CD8-positive, alpha-beta memory T cell (primary cell): ENCODE data around the gene EMX1. TPM values are rescaled to one million over a fixed set of nuclear protein-coding genes. Genes with fewer than 3 reads are reported as not detected.

ENCODE experiments used
- CTCF ChIA-PET: fragments of 350-600 bp; sonication (Branson Sonifier 250); formaldehyde crosslinking; loops from one replicate; lab custom pipeline; 2021; ENCODE audit warnings: antibody characterized with exemption; lab: Charles Lee
- POLR2A ChIA-PET: fragments of 350-600 bp; sonication (Branson Sonifier 250); formaldehyde crosslinking; loops from one replicate; lab custom pipeline; 2021; ENCODE audit warnings: antibody characterized with exemption; lab: Charles Lee
- DNase-seq, 5 donors: peaks; one replicate each; pipeline versions ENCODE4 v3.0.0 to v3.0.0-alpha.2; 2020 to 2022; ENCODE audit warnings: mixed read lengths in 1 of 5
- H3K27ac ChIP-seq: one replicate; pipeline ENCODE4 v1.7.0; 2013; ENCODE audit warnings: low read depth, mild to moderate bottlenecking, low read length, moderate library complexity
- H3K27me3 ChIP-seq: 2 replicates; pipeline ENCODE4 v1.7.0; 2013; ENCODE audit warnings: low read length, mild to moderate bottlenecking; ENCODE audit not compliant: insufficient read depth, poor library complexity, severe bottlenecking
- H3K36me3 ChIP-seq: 2 replicates; pipeline ENCODE4 v1.7.0; 2013; ENCODE audit warnings: mild to moderate bottlenecking, low read length, moderate library complexity; ENCODE audit not compliant: insufficient read depth
- H3K4me1 ChIP-seq: 2 replicates; pipeline ENCODE4 v1.7.0; 2013; ENCODE audit warnings: mild to moderate bottlenecking, low read length, moderate library complexity; ENCODE audit not compliant: insufficient read depth
- H3K4me3 ChIP-seq: 2 replicates; pipeline ENCODE4 v1.7.0; 2013; ENCODE audit warnings: mild to moderate bottlenecking, low read length
- H3K9me3 ChIP-seq: 2 replicates; pipeline ENCODE4 v1.7.0; 2013; ENCODE audit warnings: mild to moderate bottlenecking, low read length
- H3K27ac Mint-ChIP-seq, 8 donors: one replicate each; pipeline ENCODE4 v1.8.0; 2020 to 2021; ENCODE audit warnings: mixed read lengths in 8 of 8, mild to moderate bottlenecking in 6 of 8, inconsistent platforms in 3 of 8, moderate library complexity in 3 of 8
- H3K27me3 Mint-ChIP-seq, 2 donors: one replicate each; pipeline ENCODE4 v1.8.0; 2020 to 2021; ENCODE audit warnings: mixed read lengths in 2 of 2, mild to moderate bottlenecking in 1 of 2, moderate library complexity in 1 of 2
- H3K36me3 Mint-ChIP-seq, 3 donors: one replicate each; pipeline ENCODE4 v1.8.0; 2020 to 2021; ENCODE audit warnings: mixed read lengths in 3 of 3, inconsistent platforms in 1 of 3, mild to moderate bottlenecking in 1 of 3
- H3K4me1 Mint-ChIP-seq, 3 donors: one replicate each; pipeline ENCODE4 v1.8.0; 2020 to 2021; ENCODE audit warnings: mixed read lengths in 3 of 3, inconsistent platforms in 1 of 3, mild to moderate bottlenecking in 1 of 3
- H3K4me3 Mint-ChIP-seq, 7 donors: one replicate each; pipeline ENCODE4 v1.8.0; 2020 to 2021; ENCODE audit warnings: mixed read lengths in 7 of 7, mild to moderate bottlenecking in 6 of 7, moderate library complexity in 4 of 7, inconsistent platforms in 2 of 7
- H3K9me3 Mint-ChIP-seq, 5 donors: one replicate each; pipeline ENCODE4 v1.8.0; 2020 to 2022; ENCODE audit warnings: mixed read lengths in 5 of 5, mild to moderate bottlenecking in 3 of 5, moderate library complexity in 2 of 5, inconsistent platforms in 1 of 5
- polyA plus RNA-seq: library from polyadenylated mRNA; unstranded; fragments of 300-500 nt; fragmentation: Illumina TruSeq; gene quantifications from one replicate; pipeline ENCODE4 v1.2.3, GENCODE V29; 2021
- total RNA-seq, 2 experiments: library from RNA; stranded (reverse); gene quantifications; one replicate each; pipeline ENCODE4 v1.2.3, GENCODE V29; 2021

The EMX1 gene
- total and polyA plus RNA-seq, 3 experiments from 2014 or later = 0.57 to 0.82 TPM; not detected in 1

GRCh38 chr2:72931280-72931910 is 14.1 kb downstream of the EMX1 start:
- Mint-ChIP-seq H3K4me3 (no peak overlapping the region), H3K36me3 (no peaks in the 10 kb centered on the region), H3K27ac (no peak overlapping the region), H3K27me3 (peaks cover 4 to 19% of the 10 kb centered on the region in 2 donors), H3K9me3 (no peaks in the 10 kb centered on the region), H3K4me1 (peaks cover 0 to under 1% (median 0%) of the 10 kb centered on the region in 3 donors)
- Histone ChIP-seq H3K36me3 (no peaks in the 10 kb centered on the region), H3K4me3 (no peak overlapping the region), H3K4me1 (no peaks in the 10 kb centered on the region), H3K9me3 (no peaks in the 10 kb centered on the region), H3K27me3 (peaks cover 23% of the 10 kb centered on the region), H3K27ac (no peak overlapping the region)
- DNase-seq = peak in 1 of 5 donors; percentile 28
- ChIA-PET CTCF (no interaction called here), POLR2A (no interaction called here)

DNA sequence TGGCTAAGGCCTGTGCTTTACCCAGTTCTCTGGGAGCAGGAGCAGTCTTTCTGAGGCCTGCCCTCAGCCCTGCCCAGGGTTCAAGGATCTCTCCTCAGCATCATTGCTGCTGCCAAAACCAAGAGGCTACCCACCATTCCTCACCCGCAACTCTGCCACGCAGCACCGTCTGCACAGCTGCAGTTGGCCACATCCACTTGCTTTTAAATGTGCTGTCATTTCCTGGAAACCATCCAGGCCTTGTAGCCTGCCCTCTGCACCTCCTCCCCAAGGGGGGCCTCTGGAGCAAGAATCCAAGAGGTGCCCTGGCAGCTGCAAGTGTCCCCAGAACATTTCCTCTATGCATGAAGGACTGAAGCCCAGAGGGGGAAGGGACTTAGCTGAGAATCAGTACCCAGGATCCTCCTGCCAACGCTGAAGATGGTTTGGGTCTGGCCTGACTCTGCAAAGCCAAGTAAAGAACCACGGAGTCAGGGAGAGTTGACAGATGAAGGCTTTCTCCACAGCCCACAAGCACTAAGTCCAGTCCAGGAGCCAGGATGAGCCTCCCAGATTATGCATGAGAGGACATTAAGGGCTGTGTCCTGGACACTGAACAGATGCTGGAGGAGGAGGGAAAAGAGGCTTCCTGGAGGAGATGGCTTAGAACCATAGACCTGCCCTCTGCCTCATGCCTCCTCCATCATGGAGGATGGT is 14.9 kb downstream of the EMX1 start:
- Histone ChIP-seq H3K27ac (no peak overlapping the region), H3K27me3 (peaks cover 15% of the 10 kb centered on the region), H3K4me1 (no peaks in the 10 kb centered on the region), H3K9me3 (no peaks in the 10 kb centered on the region), H3K4me3 (no peak overlapping the region), H3K36me3 (no peaks in the 10 kb centered on the region)
- no peak overlapping the region for H3K4me3 Mint-ChIP-seq
- peak in 1 of 5 donors; percentile 34 for DNase-seq
- no peak overlapping the region for H3K27ac Mint-ChIP-seq
- no peaks in the 10 kb centered on the region for H3K9me3 Mint-ChIP-seq
- ChIA-PET POLR2A (no interaction called here), CTCF (no interaction called here)
- peaks cover 4 to 19% of the 10 kb centered on the region in 2 donors for H3K27me3 Mint-ChIP-seq
- no peaks in the 10 kb centered on the region for H3K36me3 Mint-ChIP-seq
- H3K4me1 Mint-ChIP-seq = no peaks in the 10 kb centered on the region

DNA sequence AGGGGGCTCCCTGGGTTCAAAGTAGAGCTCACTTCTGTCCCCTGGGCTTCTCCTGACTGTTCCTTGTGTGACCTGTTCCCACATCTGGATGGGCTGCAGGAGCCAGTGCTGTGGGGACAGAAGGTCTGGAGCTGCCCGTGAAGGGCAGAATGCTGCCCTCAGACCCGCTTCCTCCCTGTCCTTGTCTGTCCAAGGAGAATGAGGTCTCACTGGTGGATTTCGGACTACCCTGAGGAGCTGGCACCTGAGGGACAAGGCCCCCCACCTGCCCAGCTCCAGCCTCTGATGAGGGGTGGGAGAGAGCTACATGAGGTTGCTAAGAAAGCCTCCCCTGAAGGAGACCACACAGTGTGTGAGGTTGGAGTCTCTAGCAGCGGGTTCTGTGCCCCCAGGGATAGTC is 15.5 kb downstream of the EMX1 start:
- no peaks in the 10 kb centered on the region for H3K9me3 ChIP-seq
- POLR2A ChIA-PET = no interaction called here

GRCh38 chr2:72933207-72933606 is 15.9 kb downstream of the EMX1 start:
- peaks cover 10% of the 10 kb centered on the region for H3K27me3 ChIP-seq
- Mint-ChIP-seq H3K27ac (no peak overlapping the region), H3K27me3 (peaks cover 4 to 22% of the 10 kb centered on the region in 2 donors), H3K36me3 (no peaks in the 10 kb centered on the region), H3K4me3 (no peak overlapping the region), H3K4me1 (no peaks in the 10 kb centered on the region), H3K9me3 (no peaks in the 10 kb centered on the region)
- no peak overlapping the region for H3K27ac ChIP-seq
- peak in 1 of 5 donors; percentile 17 for DNase-seq
- POLR2A ChIA-PET = no interaction called here
- no peaks in the 10 kb centered on the region for H3K4me1 ChIP-seq
- no peaks in the 10 kb centered on the region for H3K9me3 ChIP-seq
- CTCF ChIA-PET = interaction anchor here (1.0 kb wide), 1 partner anchor 40 kb away, joined by 3 read pairs; no protein-coding TSS in a partner anchor
- no peaks in the 10 kb centered on the region for H3K36me3 ChIP-seq
- no peak overlapping the region for H3K4me3 ChIP-seq

More for the DNA sequence above, 15.5 kb downstream of the EMX1 start:
- H3K36me3 Mint-ChIP-seq = no peaks in the 10 kb centered on the region
- H3K27me3 Mint-ChIP-seq = peaks cover 4 to 19% of the 10 kb centered on the region in 2 donors
- H3K4me3 Mint-ChIP-seq = no peak overlapping the region
- Histone ChIP-seq H3K27ac (no peak overlapping the region), H3K36me3 (no peaks in the 10 kb centered on the region), H3K4me1 (no peaks in the 10 kb centered on the region), H3K27me3 (peaks cover 11% of the 10 kb centered on the region), H3K4me3 (no peak overlapping the region)
- H3K27ac Mint-ChIP-seq = no peak overlapping the region
- DNase-seq = peak in 1 of 5 donors; percentile 28
- H3K4me1 Mint-ChIP-seq = no peaks in the 10 kb centered on the region
- no peaks in the 10 kb centered on the region for H3K9me3 Mint-ChIP-seq
- CTCF ChIA-PET = interaction anchor here (1.0 kb wide), 1 partner anchor 40 kb away, joined by 3 read pairs; no protein-coding TSS in a partner anchor

GRCh38 chr2:72933646-72934151 is 16.4 kb downstream of the EMX1 start:
- Mint-ChIP-seq H3K4me1 (no peaks in the 10 kb centered on the region), H3K27ac (no peak overlapping the region)

GRCh38 chr2:72934683-72935610 is 17.6 kb downstream of the EMX1 start:
- Histone ChIP-seq H3K27ac (no peak overlapping the region), H3K36me3 (no peaks in the 10 kb centered on the region), H3K9me3 (no peaks in the 10 kb centered on the region), H3K4me1 (no peaks in the 10 kb centered on the region), H3K27me3 (no peaks in the 10 kb centered on the region), H3K4me3 (no peak overlapping the region)
- H3K27me3 Mint-ChIP-seq = peaks cover 4 to 22% of the 10 kb centered on the region in 2 donors
- CTCF ChIA-PET = interaction anchor here (1.4 kb wide), 1 partner anchor 242 kb away, joined by 3 read pairs; no protein-coding TSS in a partner anchor
- POLR2A ChIA-PET = no interaction called here
- H3K4me1 Mint-ChIP-seq = no peaks in the 10 kb centered on the region
- no peak overlapping the region for H3K27ac Mint-ChIP-seq
- no peaks in the 10 kb centered on the region for H3K36me3 Mint-ChIP-seq
- H3K4me3 Mint-ChIP-seq = peak overlapping the region in 1 of 7 donors; percentile 4
- DNase-seq = peak in 1 of 5 donors; percentile 16
- no peaks in the 10 kb centered on the region for H3K9me3 Mint-ChIP-seq

More at GRCh38 chr2:72933646-72934151, 16.4 kb downstream of the EMX1 start:
- H3K4me1 ChIP-seq = no peaks in the 10 kb centered on the region
- peaks cover 5% of the 10 kb centered on the region for H3K27me3 ChIP-seq
- no peak overlapping the region for H3K4me3 Mint-ChIP-seq
- peak in 1 of 5 donors; percentile 45 for DNase-seq
- CTCF ChIA-PET = interaction anchor here (1.0 kb wide), 1 partner anchor 40 kb away, joined by 3 read pairs; no protein-coding TSS in a partner anchor
- H3K4me3 ChIP-seq = no peak overlapping the region
- H3K27me3 Mint-ChIP-seq = peaks cover 4 to 22% of the 10 kb centered on the region in 2 donors
- H3K27ac ChIP-seq = no peak overlapping the region
- H3K9me3 Mint-ChIP-seq = no peaks in the 10 kb centered on the region
- H3K36me3 ChIP-seq = no peaks in the 10 kb centered on the region
- H3K36me3 Mint-ChIP-seq = no peaks in the 10 kb centered on the region
- POLR2A ChIA-PET = no interaction called here
- no peaks in the 10 kb centered on the region for H3K9me3 ChIP-seq

DNA sequence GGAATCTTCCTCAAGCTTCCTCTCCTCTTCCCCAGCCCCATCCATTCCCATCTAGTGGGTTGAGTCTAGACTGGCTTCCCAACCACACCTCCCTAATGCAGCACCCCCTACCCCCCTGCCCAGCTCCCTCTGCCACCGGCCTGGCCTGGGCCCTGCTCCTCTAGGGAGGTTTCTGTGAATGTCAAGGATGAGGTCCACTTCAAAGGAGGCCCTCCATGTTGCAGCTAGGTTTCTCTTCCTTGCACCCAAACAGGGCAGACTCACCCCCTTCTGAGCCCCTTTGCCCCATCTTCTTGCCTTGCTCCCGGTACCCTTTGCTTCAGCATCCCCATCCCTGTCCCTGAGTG is 18.3 kb downstream of the EMX1 start:
- Histone ChIP-seq H3K9me3 (no peaks in the 10 kb centered on the region), H3K36me3 (no peaks in the 10 kb centered on the region), H3K27ac (no peak overlapping the region), H3K4me3 (no peak overlapping the region), H3K4me1 (no peaks in the 10 kb centered on the region), H3K27me3 (no peaks in the 10 kb centered on the region)
- H3K27ac Mint-ChIP-seq = peak overlapping the region in 1 of 8 donors; percentile 32
- CTCF ChIA-PET = no interaction called here
- H3K9me3 Mint-ChIP-seq = no peaks in the 10 kb centered on the region
- H3K4me3 Mint-ChIP-seq = no peak overlapping the region
- H3K27me3 Mint-ChIP-seq = peaks cover 4 to 22% of the 10 kb centered on the region in 2 donors
- POLR2A ChIA-PET = no interaction called here
- no peak for DNase-seq
- H3K4me1 Mint-ChIP-seq = no peaks in the 10 kb centered on the region
- H3K36me3 Mint-ChIP-seq = no peaks in the 10 kb centered on the region
